Panc1 (cell line): ENCODE data around the gene HNRNPK. TPM values are rescaled to one million over a fixed set of nuclear protein-coding genes. Genes with fewer than 3 reads are reported as not detected.

Experiments
- ATAC-seq: fragments of 200-7000 bp; cut with Tn5 transposase; 2 replicates; pipeline ENCODE4 v1.9.1; 2020; ENCODE audit warnings: mild to moderate bottlenecking, moderate library complexity
- BruUV-seq: library from RNA; stranded (reverse); fragments of 400-500 nt; replicated peaks from 2 replicates; lab custom pipeline; 2021; lab: Mats Ljungman, UMichigan
- CTCF ChIA-PET: fragments of 300-600 bp; sonication (Branson Sonifier 250); formaldehyde crosslinking; loops from one replicate; lab custom pipeline; 2022; ENCODE audit warnings: antibody characterized with exemption; lab: Charles Lee
- POLR2A ChIA-PET: fragments of 300-600 bp; sonication (Branson Sonifier 250); formaldehyde crosslinking; loops from one replicate; lab custom pipeline; 2022; ENCODE audit warnings: antibody characterized with exemption; lab: Charles Lee
- DNase-seq: peaks from one replicate; pipeline ENCODE4 v3.0.0-alpha.2; 2010; ENCODE audit warnings: low read depth, low spot score
- H3K27ac ChIP-seq: 2 replicates; pipeline ENCODE4 v1.5.1; 2011; ENCODE audit warnings: mild to moderate bottlenecking, low read length, inconsistent platforms
- H3K27me3 ChIP-seq: fragments of 200-500 bp; sonication (Bioruptor generic); 2 replicates; pipeline ENCODE4 v1.6.0; 2014; ENCODE audit warnings: low read length, inconsistent platforms; ENCODE audit not compliant: control insufficient read depth, insufficient read depth
- H3K36me3 ChIP-seq: fragments of 200-500 bp; sonication (Bioruptor generic); 2 replicates; pipeline ENCODE4 v1.5.1; 2014; ENCODE audit warnings: inconsistent platforms, mild to moderate bottlenecking, low read length, moderate library complexity; ENCODE audit not compliant: control insufficient read depth, insufficient read depth
- H3K4me1 ChIP-seq: 2 replicates; pipeline ENCODE4 v1.5.1; 2011; ENCODE audit warnings: inconsistent platforms, mild to moderate bottlenecking, low read length, moderate library complexity; ENCODE audit not compliant: control insufficient read depth, insufficient read depth
- H3K4me3 ChIP-seq, 2 experiments: 2 replicates each; pipeline ENCODE4 v1.5.1; 2011 to 2012; ENCODE audit warnings: low read depth in 2 of 2, low read length in 2 of 2, mild to moderate bottlenecking in 2 of 2, inconsistent platforms in 1 of 2, moderate library complexity in 1 of 2
- H3K9me3 ChIP-seq: fragments of 200-500 bp; sonication (Bioruptor generic); 2 replicates; pipeline ENCODE4 v1.5.1; 2014; ENCODE audit warnings: low read depth, mild to moderate bottlenecking, inconsistent platforms, low read length, moderate library complexity; ENCODE audit not compliant: control insufficient read depth, insufficient read depth
- POLR2AphosphoS5 ChIP-seq: IDR thresholded peaks from 2 replicates; pipeline ENCODE4 v1.6.1; 2012; ENCODE audit warnings: mild to moderate bottlenecking, low read depth, low read length, moderate library complexity
- SIN3A ChIP-seq: IDR thresholded peaks from 2 replicates; pipeline ENCODE4 v1.6.1; 2012; ENCODE audit warnings: low read depth, mild to moderate bottlenecking, low read length, moderate library complexity, borderline replicate concordance; ENCODE audit not compliant: insufficient read depth
- TCF7L2 ChIP-seq: IDR thresholded peaks from 2 replicates; pipeline ENCODE4 v1.6.1; 2011; ENCODE audit warnings: mild to moderate bottlenecking, low read depth, low read length, inconsistent platforms
- in situ Hi-C: cut with HindIII; loops from 2 replicates; pipeline ENCODE4 v1.10.0; 2016; ENCODE audit warnings: low sequenced_read_pairs, low pct_unique_long_range_greater_than_20kb
- intact Hi-C: fragments of 100-400 bp; cut with micrococcal nuclease; formaldehyde crosslinking; loops from one replicate; pipeline ENCODE4 v1.10.0; 2022; ENCODE audit not compliant: unreplicated experiment
- microRNA-seq: library from miRNA; unstranded; fragments of <30 nt; microRNA quantifications from one replicate; pipeline ENCODE4 v1.1.0, GENCODE V29; 2020; ENCODE audit not compliant: unreplicated experiment
- total RNA-seq: library from RNA; stranded (reverse); gene quantifications from one replicate; pipeline ENCODE4 v1.2.1, GENCODE V29; 2021; ENCODE audit not compliant: unreplicated experiment
- TF ChIP-seq, protein P1 (sequence below), 2 experiments: IDR thresholded peaks; 2 replicates each; pipeline ENCODE4 v1.6.1; 2011 to 2012; ENCODE audit warnings: low read depth in 2 of 2, control low read depth in 1 of 2, low read length in 1 of 2, mild to moderate bottlenecking in 1 of 2, moderate library complexity in 1 of 2; ENCODE audit not compliant: insufficient read depth in 1 of 2
- TF ChIP-seq, protein P2 (sequence below): fragments of 450-650 bp; IDR thresholded peaks from 2 replicates; pipeline ENCODE4 v1.5.1; 2017; ENCODE audit warnings: mild to moderate bottlenecking

HNRNPK gene
- total RNA-seq, 1 experiment from 2014 or later: 495 TPM

GRCh38 chr9:83919111-83919510 is 60.9 kb downstream of the HNRNPK start:
- BruUV-seq: no TSS peak
- H3K4me3 ChIP-seq: no peak overlapping the region
- intact Hi-C loops (no loop called here), in situ Hi-C loops (no loop called here)
- TF ChIP-seq, protein P1, sequence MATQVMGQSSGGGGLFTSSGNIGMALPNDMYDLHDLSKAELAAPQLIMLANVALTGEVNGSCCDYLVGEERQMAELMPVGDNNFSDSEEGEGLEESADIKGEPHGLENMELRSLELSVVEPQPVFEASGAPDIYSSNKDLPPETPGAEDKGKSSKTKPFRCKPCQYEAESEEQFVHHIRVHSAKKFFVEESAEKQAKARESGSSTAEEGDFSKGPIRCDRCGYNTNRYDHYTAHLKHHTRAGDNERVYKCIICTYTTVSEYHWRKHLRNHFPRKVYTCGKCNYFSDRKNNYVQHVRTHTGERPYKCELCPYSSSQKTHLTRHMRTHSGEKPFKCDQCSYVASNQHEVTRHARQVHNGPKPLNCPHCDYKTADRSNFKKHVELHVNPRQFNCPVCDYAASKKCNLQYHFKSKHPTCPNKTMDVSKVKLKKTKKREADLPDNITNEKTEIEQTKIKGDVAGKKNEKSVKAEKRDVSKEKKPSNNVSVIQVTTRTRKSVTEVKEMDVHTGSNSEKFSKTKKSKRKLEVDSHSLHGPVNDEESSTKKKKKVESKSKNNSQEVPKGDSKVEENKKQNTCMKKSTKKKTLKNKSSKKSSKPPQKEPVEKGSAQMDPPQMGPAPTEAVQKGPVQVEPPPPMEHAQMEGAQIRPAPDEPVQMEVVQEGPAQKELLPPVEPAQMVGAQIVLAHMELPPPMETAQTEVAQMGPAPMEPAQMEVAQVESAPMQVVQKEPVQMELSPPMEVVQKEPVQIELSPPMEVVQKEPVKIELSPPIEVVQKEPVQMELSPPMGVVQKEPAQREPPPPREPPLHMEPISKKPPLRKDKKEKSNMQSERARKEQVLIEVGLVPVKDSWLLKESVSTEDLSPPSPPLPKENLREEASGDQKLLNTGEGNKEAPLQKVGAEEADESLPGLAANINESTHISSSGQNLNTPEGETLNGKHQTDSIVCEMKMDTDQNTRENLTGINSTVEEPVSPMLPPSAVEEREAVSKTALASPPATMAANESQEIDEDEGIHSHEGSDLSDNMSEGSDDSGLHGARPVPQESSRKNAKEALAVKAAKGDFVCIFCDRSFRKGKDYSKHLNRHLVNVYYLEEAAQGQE (IDR thresholded peaks at IDR 0.05; ENCODE audit: insufficient read depth in 1 of 2, low read depth in 2 of 2, low read length in 1 of 2): no peak
- no peak for TF ChIP-seq TCF7L2
- TF ChIP-seq, protein P2, sequence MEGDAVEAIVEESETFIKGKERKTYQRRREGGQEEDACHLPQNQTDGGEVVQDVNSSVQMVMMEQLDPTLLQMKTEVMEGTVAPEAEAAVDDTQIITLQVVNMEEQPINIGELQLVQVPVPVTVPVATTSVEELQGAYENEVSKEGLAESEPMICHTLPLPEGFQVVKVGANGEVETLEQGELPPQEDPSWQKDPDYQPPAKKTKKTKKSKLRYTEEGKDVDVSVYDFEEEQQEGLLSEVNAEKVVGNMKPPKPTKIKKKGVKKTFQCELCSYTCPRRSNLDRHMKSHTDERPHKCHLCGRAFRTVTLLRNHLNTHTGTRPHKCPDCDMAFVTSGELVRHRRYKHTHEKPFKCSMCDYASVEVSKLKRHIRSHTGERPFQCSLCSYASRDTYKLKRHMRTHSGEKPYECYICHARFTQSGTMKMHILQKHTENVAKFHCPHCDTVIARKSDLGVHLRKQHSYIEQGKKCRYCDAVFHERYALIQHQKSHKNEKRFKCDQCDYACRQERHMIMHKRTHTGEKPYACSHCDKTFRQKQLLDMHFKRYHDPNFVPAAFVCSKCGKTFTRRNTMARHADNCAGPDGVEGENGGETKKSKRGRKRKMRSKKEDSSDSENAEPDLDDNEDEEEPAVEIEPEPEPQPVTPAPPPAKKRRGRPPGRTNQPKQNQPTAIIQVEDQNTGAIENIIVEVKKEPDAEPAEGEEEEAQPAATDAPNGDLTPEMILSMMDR: no peak
- TF ChIP-seq SIN3A: no peak
- TF ChIP-seq POLR2AphosphoS5: no peak
- ChIA-PET POLR2A (no interaction called here), CTCF (no interaction called here)
- no peak for ATAC-seq
- no peak for DNase-seq
- H3K9me3 ChIP-seq: no peaks in the 10 kb centered on the region
- H3K4me1 ChIP-seq: no peaks in the 10 kb centered on the region; the same call in 1 of the 2 replicates
- no peaks in the 10 kb centered on the region for H3K36me3 ChIP-seq
- no peaks in the 10 kb centered on the region for H3K27me3 ChIP-seq
- H3K27ac ChIP-seq: no peak overlapping the region

Small RNA genes within 50 kb of the gene (microRNA-seq; reads per million reads assigned to microRNA genes)
- gene MIR7-1: 73.4 reads per million, percentile 53 among the genes with 10 or more reads in this experiment

Other genes with a start within 250 kb of the HNRNPK start
- 5.2 TPM for gene GKAP1, start 162.4 kb downstream of the HNRNPK start, total RNA-seq
- 3.4 TPM for gene KIF27, start 58.8 kb downstream of the HNRNPK start, total RNA-seq
- gene RMI1, start 590 bp upstream of the HNRNPK start, total RNA-seq: 14.6 TPM